Neural cell (in vitro differentiated cells): ENCODE measurements around the gene LGALS1. TPM values are rescaled to one million over a fixed set of nuclear protein-coding genes. Genes with fewer than 3 reads are reported as not detected.

Source experiments
- H2AFZ ChIP-seq: fragments of 200-600, 300-800 bp; sonication (generic), shearing (Covaris generic); 2 replicates; pipeline ENCODE4 v1.6.0; 2014; ENCODE audit warnings: low read depth, mild to moderate bottlenecking, antibody characterized with exemption, low read length, moderate library complexity
- H3F3A ChIP-seq: fragments of 200-600 bp; shearing (Covaris generic); 2 replicates; pipeline ENCODE4 v1.6.1; 2016; ENCODE audit warnings: mild to moderate bottlenecking, moderate library complexity, mixed read lengths, antibody characterized with exemption, low read length; ENCODE audit not compliant: insufficient read depth, poor library complexity, severe bottlenecking
- H3K27ac ChIP-seq: fragments of 200-600, 300-800 bp; sonication (generic), shearing (Covaris generic); 2 replicates; pipeline ENCODE4 v1.5.1; 2014; ENCODE audit warnings: mild to moderate bottlenecking, low read length, moderate library complexity
- H3K27me3 ChIP-seq: fragments of 300-800, 200-600 bp; sonication (generic), shearing (Covaris generic); 2 replicates; pipeline ENCODE4 v1.6.0; 2014; ENCODE audit warnings: mild to moderate bottlenecking, low read depth, low read length, moderate library complexity; ENCODE audit not compliant: insufficient read depth
- H3K36me3 ChIP-seq: fragments of 300-800, 200-600 bp; sonication (generic), shearing (Covaris generic); 2 replicates; pipeline ENCODE4 v1.5.1; 2014; ENCODE audit warnings: mild to moderate bottlenecking, antibody characterized with exemption, low read length, moderate library complexity; ENCODE audit not compliant: insufficient read depth
- H3K4me2 ChIP-seq: fragments of 300-800, 200-600 bp; sonication (generic), shearing (Covaris generic); 2 replicates; pipeline ENCODE4 v1.6.0; 2014; ENCODE audit warnings: mild to moderate bottlenecking, low read length
- H3K4me3 ChIP-seq: fragments of 300-800, 200-600 bp; sonication (generic), shearing (Covaris generic); 2 replicates; pipeline ENCODE4 v1.5.1; 2014; ENCODE audit warnings: mild to moderate bottlenecking, low read length, moderate library complexity
- H3K79me2 ChIP-seq: fragments of 200-600 bp; shearing (Covaris generic); replicated peaks from 2 replicates; pipeline ENCODE4 v1.6.0; 2014; ENCODE audit warnings: mild to moderate bottlenecking, low read length, moderate library complexity; ENCODE audit not compliant: insufficient read depth
- H3K9ac ChIP-seq: fragments of 300-800, 200-600 bp; sonication (generic), shearing (Covaris generic); 2 replicates; pipeline ENCODE4 v1.6.1; 2016; ENCODE audit warnings: mild to moderate bottlenecking, low read length, mixed read lengths
- H3K9me2 ChIP-seq: fragments of 200-600 bp; shearing (Covaris generic); 2 replicates; pipeline ENCODE4 v1.6.1; 2016; ENCODE audit warnings: mild to moderate bottlenecking, low read length, mixed read lengths; ENCODE audit not compliant: insufficient read depth
- H3K9me3 ChIP-seq: fragments of 200-600, 300-800 bp; sonication (generic), shearing (Covaris generic); 2 replicates; pipeline ENCODE4 v1.6.1; 2016; ENCODE audit warnings: mild to moderate bottlenecking, mixed run types, low read length, moderate library complexity, mixed read lengths
- H4K20me1 ChIP-seq: fragments of 200-600 bp; shearing (Covaris generic); 2 replicates; pipeline ENCODE4 v1.6.1; 2016; ENCODE audit warnings: mild to moderate bottlenecking, mixed run types; ENCODE audit not compliant: insufficient read depth
- CTCF ChIP-seq: fragments of 450-650 bp; IDR thresholded peaks from 2 replicates; pipeline ENCODE4 v1.5.1; 2014; ENCODE audit warnings: antibody characterized with exemption, mild to moderate bottlenecking, moderate library complexity; ENCODE audit not compliant: poor library complexity, severe bottlenecking
- EP300 ChIP-seq: fragments of 450-650 bp; conservative IDR thresholded peaks from 2 replicates; pipeline ENCODE4 v1.6.1; 2014; ENCODE audit warnings: antibody characterized with exemption, mild to moderate bottlenecking, moderate library complexity; ENCODE audit not compliant: poor library complexity, severe bottlenecking
- EZH2 ChIP-seq: fragments of 200-600, 300-800 bp; shearing (Covaris generic), sonication (generic); IDR thresholded peaks from 2 replicates; pipeline ENCODE4 v1.6.1; 2014; ENCODE audit warnings: antibody characterized with exemption, low read length, borderline replicate concordance, mild to moderate bottlenecking; ENCODE audit not compliant: insufficient read depth, poor library complexity, severe bottlenecking
- MXI1 ChIP-seq: fragments of 450-650 bp; conservative IDR thresholded peaks from 2 replicates; pipeline ENCODE4 v1.6.1; 2014; ENCODE audit warnings: antibody characterized with exemption, mild to moderate bottlenecking; ENCODE audit not compliant: poor library complexity, severe bottlenecking
- POLR2AphosphoS5 ChIP-seq: IDR thresholded peaks from 2 replicates; pipeline ENCODE4 v1.6.1; 2012
- RAD21 ChIP-seq: fragments of 450-650 bp; conservative IDR thresholded peaks from 2 replicates; pipeline ENCODE4 v1.6.1; 2014; ENCODE audit warnings: antibody characterized with exemption, mild to moderate bottlenecking, moderate library complexity
- REST ChIP-seq: IDR thresholded peaks from 2 replicates; pipeline ENCODE4 v1.6.1; 2012; ENCODE audit warnings: borderline replicate concordance
- SMC3 ChIP-seq: fragments of 450-650 bp; conservative IDR thresholded peaks from 2 replicates; pipeline ENCODE4 v1.6.1; 2014; ENCODE audit warnings: antibody characterized with exemption, mild to moderate bottlenecking, moderate library complexity; ENCODE audit not compliant: poor library complexity
- TAF1 ChIP-seq: IDR thresholded peaks from 2 replicates; pipeline ENCODE4 v1.6.1; 2012; ENCODE audit warnings: low read depth
- polyA plus RNA-seq: library from polyadenylated mRNA; depleted of rRNA; stranded (reverse); fragments of >200 nt; gene quantifications from 2 replicates; pipeline ENCODE4 v1.2.3, GENCODE V29; 2014

Gene LGALS1
- polyA plus RNA-seq, 1 donor from 2014 or later: not detected

- Histone ChIP-seq H2AFZ (no peak overlapping the region), H3K9ac (no peak overlapping the region), H3K9me2 (no peaks in the 10 kb centered on the region), H4K20me1 (no peaks in the 10 kb centered on the region), H3K27me3 (no peaks in the 10 kb centered on the region), H3F3A (no peaks in the 10 kb centered on the region), H3K36me3 (no peaks in the 10 kb centered on the region), H3K27ac (no peak overlapping the region), H3K9me3 (no peaks in the 10 kb centered on the region), H3K79me2 (no peaks in the 10 kb centered on the region), H3K4me3 (no peak overlapping the region), H3K4me2 (no peak overlapping the region)
- TF ChIP-seq EP300 (no peak), TAF1 (no peak), CTCF (no peak), EZH2 (no peak), SMC3 (no peak), RAD21 (no peak), POLR2AphosphoS5 (no peak), REST (no peak)
Observed at GRCh38 chr22:37704645-37705044, 29.2 kb downstream of the LGALS1 start.

- H3K9ac ChIP-seq: no peak overlapping the region
- no peaks in the 10 kb centered on the region for H3K9me3 ChIP-seq
- H4K20me1 ChIP-seq: no peaks in the 10 kb centered on the region
- no peak overlapping the region for H3K4me2 ChIP-seq
- no peak overlapping the region for H3K27ac ChIP-seq
- TF ChIP-seq REST (no peak), EP300 (no peak), POLR2AphosphoS5 (no peak), CTCF (no peak), MXI1 (no peak), RAD21 (no peak), TAF1 (no peak), EZH2 (no peak), SMC3 (no peak)
- no peaks in the 10 kb centered on the region for H3K27me3 ChIP-seq
- H3K79me2 ChIP-seq: no peaks in the 10 kb centered on the region
- H3K4me3 ChIP-seq: no peak overlapping the region
- H3K36me3 ChIP-seq: no peaks in the 10 kb centered on the region
- no peak overlapping the region for H2AFZ ChIP-seq
- H3K9me2 ChIP-seq: no peaks in the 10 kb centered on the region
- no peaks in the 10 kb centered on the region for H3F3A ChIP-seq
Observed at GRCh38 chr22:37705205-37705604, 29.8 kb downstream of the LGALS1 start.
